Stimulated activated CD4-positive, alpha-beta T cell treated with anti-CD3 and anti-CD28 coated beads, TNF-alpha, amount 100 ng/mL, for 4 hours (primary cell): ENCODE results near the gene UNKL.
"Not testable (repeated sequence)": the region's sequence is repeated elsewhere in the genome, so short reads cannot be mapped to it uniquely, and the experiment has no call there.

Experiments used
- DNase-seq, 3 experiments: peaks; one replicate each; pipeline ENCODE4 v3.0.0-alpha.2; 2020; ENCODE audit warnings: low read depth in 3 of 3

UNKL gene

GRCh38 chr16:1338855-1339675 lies 75.4 kb downstream of the UNKL start:
- DNase-seq: no peak

- DNase-seq: no peak
Observed at GRCh38 chr16:1338119-1338730, 76.3 kb downstream of the UNKL start.

- DNase-seq: no peak
Observed at GRCh38 chr16:1337486-1337885, 77.0 kb downstream of the UNKL start.

GRCh38 chr16:1336619-1337018 lies 77.9 kb downstream of the UNKL start:
- no peak for DNase-seq

GRCh38 chr16:1335996-1336395 lies 78.5 kb downstream of the UNKL start:
- no peak for DNase-seq

GRCh38 chr16:1335211-1335971 lies 79.1 kb downstream of the UNKL start:
- DNase-seq: no peak

- no peak for DNase-seq
Observed at GRCh38 chr16:1334739-1335138, 79.8 kb downstream of the UNKL start.

GRCh38 chr16:1333854-1334700 lies 80.4 kb downstream of the UNKL start:
- no peak for DNase-seq

GRCh38 chr16:1333149-1333812 lies 81.2 kb downstream of the UNKL start, which contains the start of gene BAIAP3:
TSS of gene BAIAP3 (plus strand) at chr16:1333645. CDS start at chr16:1338550, 4,905 bp downstream.
- DNase-seq: no peak

- no peak for DNase-seq
Observed at GRCh38 chr16:1332618-1333148, 81.8 kb downstream of the UNKL start.

GRCh38 chr16:1331712-1332617 lies 82.5 kb downstream of the UNKL start:
- DNase-seq: no peak

- DNase-seq: no peak
Observed at GRCh38 chr16:1330931-1331711, 83.4 kb downstream of the UNKL start.

- DNase-seq: no peak
Observed at GRCh38 chr16:1330260-1330914, 84.1 kb downstream of the UNKL start.

GRCh38 chr16:1328961-1329360 lies 85.5 kb downstream of the UNKL start:
- DNase-seq: not testable (repeated sequence)

- DNase-seq: not testable (repeated sequence)
Observed at GRCh38 chr16:1328136-1328535, 86.4 kb downstream of the UNKL start.

GRCh38 chr16:1327619-1327947 lies 86.9 kb downstream of the UNKL start:
- no peak for DNase-seq

GRCh38 chr16:1326946-1327618 lies 87.4 kb downstream of the UNKL start:
- no peak for DNase-seq

GRCh38 chr16:1326391-1326790 lies 88.1 kb downstream of the UNKL start:
- DNase-seq: no peak
